HG03521 (cell line): ENCODE measurements around the gene GSDME.
A peak's percentile ranks its signal among the peaks of the same experiment; 100 is the strongest.

Source experiments
- ATAC-seq: cut with Tn5 transposase; IDR thresholded peaks from one replicate; pipeline ENCODE4 v1.9.1; 2021; ENCODE audit warnings: mild to moderate bottlenecking, moderate library complexity; ENCODE audit not compliant: unreplicated experiment

Gene GSDME

GRCh38 chr7:24773646-24774045 lies 16.4 kb upstream of the GSDME start:
- no peak for ATAC-seq

- ATAC-seq, result no peak
Observed at GRCh38 chr7:24769851-24770250, 12.6 kb upstream of the GSDME start.

GRCh38 chr7:24769014-24769830 lies 12.0 kb upstream of the GSDME start:
- no peak for ATAC-seq

GRCh38 chr7:24767878-24768569 lies 10.8 kb upstream of the GSDME start:
- no peak for ATAC-seq

- no peak for ATAC-seq
Observed at GRCh38 chr7:24764972-24765744, 7.9 kb upstream of the GSDME start.

GRCh38 chr7:24764011-24764410 lies 6.7 kb upstream of the GSDME start:
- no peak for ATAC-seq

- no peak for ATAC-seq
Observed at GRCh38 chr7:24763303-24763901, 6.1 kb upstream of the GSDME start.

- ATAC-seq, result no peak
Observed at GRCh38 chr7:24762771-24763170, 5.5 kb upstream of the GSDME start.

- ATAC-seq, result no peak
Observed at GRCh38 chr7:24760968-24761367, 3.7 kb upstream of the GSDME start.

- ATAC-seq, result peak; percentile 12
Observed at GRCh38 chr7:24756545-24757352, 515 bp downstream of the GSDME start.

- ATAC-seq, result peak; percentile 61
Observed at GRCh38 chr7:24755541-24756407, 1.5 kb downstream of the GSDME start.

- ATAC-seq, result no peak
Observed at GRCh38 chr7:24754906-24755506, 2.3 kb downstream of the GSDME start.

GRCh38 chr7:24752073-24752800 lies 5.0 kb downstream of the GSDME start:
- ATAC-seq, result no peak

GRCh38 chr7:24751484-24751883 lies 5.8 kb downstream of the GSDME start:
- no peak for ATAC-seq

- no peak for ATAC-seq
Observed at GRCh38 chr7:24750441-24751055, 6.7 kb downstream of the GSDME start.

GRCh38 chr7:24748521-24748920 lies 8.7 kb downstream of the GSDME start:
- no peak for ATAC-seq

GRCh38 chr7:24745355-24745754 lies 11.9 kb downstream of the GSDME start:
- ATAC-seq, result no peak

GRCh38 chr7:24743471-24743870 lies 13.8 kb downstream of the GSDME start:
- no peak for ATAC-seq
